Keratinocyte (primary cell): ENCODE data around the gene SH3RF2. TPM values are rescaled to one million over a fixed set of nuclear protein-coding genes. Genes with fewer than 3 reads are reported as not detected.
A peak's percentile ranks its signal among the peaks of the same experiment; 100 is the strongest.

ENCODE experiments used
- DNase-seq: peaks from one replicate; pipeline ENCODE4 v3.0.0-alpha.2; 2011; ENCODE audit warnings: low read depth, missing footprints, low spot score
- FAIRE-seq: peaks from 2 replicates; lab custom pipeline; 2011; peaks lifted over from hg19 to GRCh38; lab: Jason Lieb, UNC
- H2AFZ ChIP-seq: 2 replicates; pipeline ENCODE4 v1.6.0; 2012; ENCODE audit warnings: low read length, control low read depth, inconsistent platforms; ENCODE audit not compliant: control insufficient read depth
- H3K27ac ChIP-seq: 2 replicates; pipeline ENCODE4 v1.5.1; 2011; ENCODE audit warnings: low read length; ENCODE audit not compliant: control insufficient read depth, insufficient read depth
- H3K27me3 ChIP-seq: 3 replicates; pipeline ENCODE4 v1.6.0; 2011; ENCODE audit warnings: low read length; ENCODE audit not compliant: control insufficient read depth, insufficient read depth; ENCODE audit errors: extremely low read depth
- H3K36me3 ChIP-seq, 2 experiments: 2 replicates in 1 of 2; 3 replicates in 1 of 2; pipeline ENCODE4 v1.5.1; 2011; ENCODE audit warnings: low read length in 2 of 2, mild to moderate bottlenecking in 1 of 2; ENCODE audit not compliant: control insufficient read depth in 2 of 2, insufficient read depth in 2 of 2; ENCODE audit errors: extremely low read depth in 1 of 2
- H3K4me1 ChIP-seq: 3 replicates; pipeline ENCODE4 v1.5.1; 2011; ENCODE audit warnings: low read length; ENCODE audit not compliant: control insufficient read depth, insufficient read depth; ENCODE audit errors: extremely low read depth
- H3K4me2 ChIP-seq: 3 replicates; pipeline ENCODE4 v1.6.0; 2011; ENCODE audit warnings: low read depth, low read length; ENCODE audit not compliant: control insufficient read depth, insufficient read depth; ENCODE audit errors: extremely low read depth
- H3K4me3 ChIP-seq, 3 experiments: fragments of 200-600 bp in 1 of 3; sonication (generic) in 1 of 3; 2 replicates in 2 of 3; 3 replicates in 1 of 3; pipeline ENCODE4 v1.5.1; 2011 to 2016; ENCODE audit warnings: low read length in 3 of 3, mild to moderate bottlenecking in 3 of 3, control low read depth in 2 of 3, inconsistent platforms in 1 of 3, low read depth in 1 of 3, mixed read lengths in 1 of 3, mixed run types in 1 of 3, moderate library complexity in 1 of 3; ENCODE audit not compliant: control insufficient read depth in 2 of 3, insufficient read depth in 2 of 3; ENCODE audit errors: extremely low read depth in 1 of 3
- H3K79me2 ChIP-seq: 2 replicates; pipeline ENCODE4 v1.6.0; 2012; ENCODE audit warnings: low read length; ENCODE audit not compliant: control insufficient read depth, insufficient read depth
- H3K9ac ChIP-seq: 3 replicates; pipeline ENCODE4 v1.6.0; 2011; ENCODE audit warnings: low read length; ENCODE audit not compliant: control insufficient read depth, insufficient read depth; ENCODE audit errors: extremely low read depth
- H3K9me1 ChIP-seq: 3 replicates; pipeline ENCODE4 v1.6.0; 2011; ENCODE audit warnings: low read length; ENCODE audit not compliant: control insufficient read depth, insufficient read depth; ENCODE audit errors: extremely low read depth
- H3K9me3 ChIP-seq: 2 replicates; pipeline ENCODE4 v1.5.1; 2012; ENCODE audit warnings: low read depth, low read length; ENCODE audit not compliant: control insufficient read depth
- H4K20me1 ChIP-seq: 3 replicates; pipeline ENCODE4 v1.6.0; 2011; ENCODE audit warnings: low read length; ENCODE audit not compliant: control insufficient read depth, insufficient read depth; ENCODE audit errors: extremely low read depth
- EZH2 ChIP-seq: IDR thresholded peaks from one replicate; pipeline ENCODE4 v1.6.1; 2012; ENCODE audit warnings: inconsistent platforms, mild to moderate bottlenecking, low read length, moderate library complexity
- dilution Hi-C: fragments of 300-500 bp; cut with MboI; formaldehyde crosslinking; loops from one replicate; pipeline ENCODE4 v1.7.0; 2020; ENCODE audit warnings: low sequenced_read_pairs; ENCODE audit not compliant: extremely low pct_ligation_motif_present
- polyA plus RNA-seq, 5 experiments: library from polyadenylated mRNA; depleted of rRNA in 3 of 5; stranded (reverse) in 3 of 5; stranded (forward) in 1 of 5; unstranded in 1 of 5; fragments of >200 nt; gene quantifications; 1 replicate in 1 of 5; 2 replicates in 3 of 5; 3 replicates in 1 of 5; pipeline versions ENCODE4 v1.2.1 to v1.2.3, GENCODE V29; 2011 to 2012; ENCODE audit warnings: missing spikeins in 2 of 5, low read depth in 1 of 5, low replicate concordance in 1 of 5
- TF ChIP-seq, protein P1 (sequence below), 3 experiments: IDR thresholded peaks in 1 of 3; conservative IDR thresholded peaks in 1 of 3; optimal IDR thresholded peaks in 1 of 3; 2 replicates in 2 of 3; 3 replicates in 1 of 3; pipeline versions ENCODE3 to v1.5.1; 2011; ENCODE audit warnings: low read length in 3 of 3, mild to moderate bottlenecking in 3 of 3, moderate library complexity in 2 of 3, control low read depth in 1 of 3, inconsistent platforms in 1 of 3; ENCODE audit not compliant: insufficient read depth in 2 of 3; ENCODE audit errors: extremely low read depth in 1 of 3

Gene SH3RF2
- polyA plus RNA-seq, 1 donor (not counting 4 experiments of a cell fraction or from before 2014, with no cell fraction given), result 43.7 TPM

DNA sequence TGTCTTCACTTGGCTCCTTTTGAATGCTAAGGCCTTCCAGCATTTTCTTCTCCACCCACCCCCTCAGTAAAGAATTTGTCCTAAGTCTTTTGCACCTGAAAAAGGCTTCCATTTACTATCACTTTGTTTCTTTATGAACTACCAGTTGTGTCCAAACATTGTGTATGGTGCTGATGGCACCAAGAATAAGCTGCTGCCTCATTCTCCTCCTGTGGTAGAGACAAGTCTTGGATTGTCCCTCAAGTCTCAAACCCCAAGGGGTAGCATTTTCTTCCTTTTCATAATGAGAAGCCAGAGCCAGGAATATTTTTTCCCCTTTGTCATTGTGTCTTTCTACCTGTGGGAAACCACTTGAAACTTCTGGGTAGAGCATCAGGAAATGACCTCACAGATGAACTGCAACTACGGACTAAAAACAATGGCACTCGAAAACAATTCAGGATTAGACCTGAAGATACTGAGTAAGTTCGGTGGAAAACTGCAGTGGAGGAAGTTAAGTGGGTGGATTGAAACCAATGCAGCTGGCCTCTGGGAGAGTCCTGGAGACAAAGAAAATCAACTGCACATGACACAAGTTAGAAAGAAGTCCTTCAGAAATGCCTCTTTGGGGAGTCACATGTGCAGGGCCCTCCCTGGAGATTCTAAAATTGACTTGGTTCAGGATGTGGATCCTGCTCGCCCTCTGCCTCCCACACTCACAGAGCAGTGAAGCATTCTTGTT is 80.5 kb downstream of the SH3RF2 start:
- no peaks in the 10 kb centered on the region for H3K27me3 ChIP-seq
- no peak overlapping the region for H3K4me2 ChIP-seq
- no peak overlapping the region for H3K4me3 ChIP-seq
- H3K36me3 ChIP-seq, result peaks cover 25 to 44% of the 10 kb centered on the region in 2 experiments
- H3K9me1 ChIP-seq, result peaks cover 3% of the 10 kb centered on the region
- H3K9me3 ChIP-seq, result no peaks in the 10 kb centered on the region
- dilution Hi-C loops, result no loop called here
- no peaks in the 10 kb centered on the region for H4K20me1 ChIP-seq
- no peak for DNase-seq
- no peak overlapping the region for H3K27ac ChIP-seq
- H3K9ac ChIP-seq, result no peak overlapping the region
- TF ChIP-seq, protein P1, sequence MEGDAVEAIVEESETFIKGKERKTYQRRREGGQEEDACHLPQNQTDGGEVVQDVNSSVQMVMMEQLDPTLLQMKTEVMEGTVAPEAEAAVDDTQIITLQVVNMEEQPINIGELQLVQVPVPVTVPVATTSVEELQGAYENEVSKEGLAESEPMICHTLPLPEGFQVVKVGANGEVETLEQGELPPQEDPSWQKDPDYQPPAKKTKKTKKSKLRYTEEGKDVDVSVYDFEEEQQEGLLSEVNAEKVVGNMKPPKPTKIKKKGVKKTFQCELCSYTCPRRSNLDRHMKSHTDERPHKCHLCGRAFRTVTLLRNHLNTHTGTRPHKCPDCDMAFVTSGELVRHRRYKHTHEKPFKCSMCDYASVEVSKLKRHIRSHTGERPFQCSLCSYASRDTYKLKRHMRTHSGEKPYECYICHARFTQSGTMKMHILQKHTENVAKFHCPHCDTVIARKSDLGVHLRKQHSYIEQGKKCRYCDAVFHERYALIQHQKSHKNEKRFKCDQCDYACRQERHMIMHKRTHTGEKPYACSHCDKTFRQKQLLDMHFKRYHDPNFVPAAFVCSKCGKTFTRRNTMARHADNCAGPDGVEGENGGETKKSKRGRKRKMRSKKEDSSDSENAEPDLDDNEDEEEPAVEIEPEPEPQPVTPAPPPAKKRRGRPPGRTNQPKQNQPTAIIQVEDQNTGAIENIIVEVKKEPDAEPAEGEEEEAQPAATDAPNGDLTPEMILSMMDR (optimal IDR thresholded peaks at IDR 0.05 in 1 of 3, IDR thresholded peaks at IDR 0.05 in 1 of 3, conservative IDR thresholded peaks at IDR 0.05 in 1 of 3; ENCODE audit: extremely low read depth in 1 of 3, insufficient read depth in 2 of 3, low read length in 3 of 3), result no peak
- no peak for TF ChIP-seq EZH2
- FAIRE-seq, result peak; percentile 13
- no peak overlapping the region for H2AFZ ChIP-seq
- no peaks in the 10 kb centered on the region for H3K4me1 ChIP-seq
- peaks cover 42% of the 10 kb centered on the region for H3K79me2 ChIP-seq

DNA sequence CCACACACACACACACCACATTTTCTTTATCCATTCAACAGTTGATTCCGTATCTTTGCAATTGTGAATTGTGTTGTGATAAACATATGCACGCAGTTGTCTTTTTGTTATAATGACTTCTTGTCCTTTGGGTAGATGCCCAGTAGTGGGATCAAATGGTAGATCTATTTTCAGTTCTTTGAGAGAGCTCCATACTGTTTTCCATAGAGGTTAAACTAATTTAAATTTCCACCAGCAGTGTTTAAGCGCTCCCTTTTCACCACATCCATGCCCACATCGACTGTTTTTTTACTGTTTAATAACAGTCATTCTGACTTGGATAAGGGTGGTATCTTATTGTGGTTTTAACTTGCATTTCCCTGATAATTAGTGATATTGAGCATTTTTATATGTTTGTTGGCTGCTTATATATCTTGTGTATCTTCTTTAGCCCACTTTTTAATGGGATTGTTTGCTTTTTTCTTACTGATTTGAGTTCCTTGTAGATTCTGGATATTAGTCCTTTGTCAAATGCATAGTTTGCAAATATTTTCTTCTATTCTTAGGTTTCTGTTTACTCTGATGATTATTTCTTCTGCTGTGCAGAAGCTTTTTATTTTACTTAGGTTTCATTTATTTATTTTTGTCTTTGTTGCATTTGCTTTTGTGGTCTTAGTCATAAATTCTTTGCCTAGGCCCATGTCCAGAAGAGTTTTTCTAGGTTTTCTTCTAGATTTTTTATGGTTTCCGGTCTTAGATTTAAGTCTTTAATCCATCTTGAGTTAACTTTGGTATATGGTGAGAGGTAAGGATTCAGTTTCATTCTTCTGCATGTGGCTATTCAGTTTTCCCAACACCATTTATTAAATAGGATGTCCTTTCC is 82.4 kb downstream of the SH3RF2 start:
- H3K4me2 ChIP-seq, result no peak overlapping the region
- peaks cover 3% of the 10 kb centered on the region for H3K9me1 ChIP-seq
- no peaks in the 10 kb centered on the region for H3K4me1 ChIP-seq
- no peak for TF ChIP-seq EZH2
- TF ChIP-seq, protein P1 (optimal IDR thresholded peaks at IDR 0.05 in 1 of 3, IDR thresholded peaks at IDR 0.05 in 1 of 3, conservative IDR thresholded peaks at IDR 0.05 in 1 of 3; ENCODE audit: extremely low read depth in 1 of 3, insufficient read depth in 2 of 3, low read length in 3 of 3), result no peak
- no peak for DNase-seq
- H3K79me2 ChIP-seq, result peaks cover 42% of the 10 kb centered on the region
- dilution Hi-C loops, result no loop called here
- no peak overlapping the region for H3K4me3 ChIP-seq
- H3K9me3 ChIP-seq, result no peaks in the 10 kb centered on the region
- no peak overlapping the region for H3K27ac ChIP-seq
- H4K20me1 ChIP-seq, result no peaks in the 10 kb centered on the region
- no peaks in the 10 kb centered on the region for H3K27me3 ChIP-seq
- no peak overlapping the region for H3K9ac ChIP-seq
- peaks cover 26 to 35% of the 10 kb centered on the region in 2 experiments for H3K36me3 ChIP-seq
- FAIRE-seq, result no peak
- H2AFZ ChIP-seq, result no peak overlapping the region
